DMS 273 treated with DMSO at 0.1 percent for 48 hours (cell line): ENCODE data around the gene CALN1.
"Not testable (repeated sequence)": the region's sequence is repeated elsewhere in the genome, so short reads cannot be mapped to it uniquely, and the experiment has no call there.

Source experiments
- DNase-seq: peaks from one replicate; lab custom pipeline; 2025; lab: John Stamatoyannopoulos, UW

The CALN1 gene

DNA sequence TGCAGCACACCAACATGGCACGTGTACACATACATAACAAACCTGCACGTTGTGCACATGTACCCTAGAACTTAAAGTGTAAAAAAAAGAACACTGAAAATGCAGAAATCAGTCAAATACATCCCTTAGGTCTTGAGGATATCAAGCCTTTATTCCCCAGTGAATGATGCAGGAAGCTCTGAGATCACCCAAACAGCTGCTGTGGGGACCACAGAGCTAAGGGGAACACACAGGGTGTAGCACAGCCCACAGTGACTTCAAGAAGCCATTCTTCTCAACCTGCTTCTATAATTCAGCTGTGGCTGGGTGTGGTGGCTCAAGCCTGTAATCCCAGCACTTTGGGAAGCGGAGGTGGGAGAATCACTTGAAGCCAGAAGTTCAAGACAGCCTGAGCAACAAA lies 314.9 kb downstream of the CALN1 start:
- DNase-seq, result no peak

DNA sequence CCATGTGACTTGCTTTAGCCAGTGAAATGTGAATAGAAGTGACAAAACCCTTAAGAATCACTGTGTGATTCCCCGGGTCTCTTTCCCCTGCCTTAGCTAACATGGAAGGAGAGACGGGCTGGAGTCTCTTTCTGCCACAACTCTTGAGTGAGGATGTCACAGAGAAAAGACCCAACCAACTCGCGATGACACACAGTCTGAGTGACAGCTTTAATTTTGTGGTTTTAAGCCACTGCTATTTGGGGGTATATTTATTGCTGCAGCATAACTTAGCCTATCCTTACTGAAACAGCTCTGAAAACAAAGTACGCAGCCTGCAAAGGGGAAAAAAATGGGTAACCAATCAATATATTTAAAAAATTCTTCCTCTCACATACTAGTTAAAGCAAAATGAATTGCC lies 319.4 kb downstream of the CALN1 start:
- DNase-seq, result no peak

DNA sequence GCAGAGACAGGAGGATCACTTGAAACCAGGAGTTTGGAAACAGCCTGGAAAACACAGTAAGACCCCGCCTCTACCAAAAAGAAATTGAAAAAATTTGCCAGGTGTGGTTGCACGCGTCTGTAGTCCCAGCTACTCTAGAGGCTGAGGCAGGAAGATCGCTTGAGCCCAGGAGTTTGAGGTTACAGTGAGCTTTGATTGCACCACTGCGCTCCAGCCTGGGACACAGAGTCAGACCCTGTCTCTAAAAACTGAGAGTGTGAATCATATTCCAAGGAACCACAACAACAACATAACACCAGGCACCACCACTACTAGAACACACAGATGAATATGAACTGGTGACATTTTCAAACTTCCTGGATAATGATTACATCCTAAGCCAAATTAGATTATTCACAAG lies 324.2 kb downstream of the CALN1 start:
- DNase-seq, result no peak

DNA sequence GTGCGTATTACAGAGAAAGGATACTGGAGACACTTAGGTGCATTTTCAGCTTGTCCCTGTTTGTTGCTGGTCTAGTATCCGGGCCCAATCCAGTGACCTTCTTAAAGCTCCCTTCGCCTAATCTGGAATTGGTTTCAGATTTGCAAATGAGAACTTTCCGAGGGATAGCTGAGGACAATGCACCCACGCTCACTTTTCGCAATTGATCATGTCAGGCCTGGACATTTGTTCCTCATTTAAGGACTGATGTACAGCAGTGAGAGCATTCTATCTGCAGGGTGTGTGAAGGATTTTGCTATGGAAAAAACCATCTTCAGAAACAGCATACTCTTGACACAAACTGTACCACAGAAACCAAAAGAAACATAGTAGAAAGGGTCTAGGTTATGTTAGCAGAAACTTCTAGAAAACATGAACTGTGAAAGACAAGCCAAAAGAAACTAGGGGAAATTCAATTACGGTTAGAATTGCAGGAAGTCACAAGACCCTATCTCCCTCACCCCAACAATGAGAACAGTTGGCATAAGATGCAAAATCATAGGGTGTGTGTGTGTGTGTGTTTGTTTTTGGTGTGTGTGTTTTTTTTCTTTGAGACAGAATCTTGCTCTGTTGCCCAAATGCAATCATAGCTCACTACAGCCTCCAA lies 331.1 kb downstream of the CALN1 start:
- no peak for DNase-seq

DNA sequence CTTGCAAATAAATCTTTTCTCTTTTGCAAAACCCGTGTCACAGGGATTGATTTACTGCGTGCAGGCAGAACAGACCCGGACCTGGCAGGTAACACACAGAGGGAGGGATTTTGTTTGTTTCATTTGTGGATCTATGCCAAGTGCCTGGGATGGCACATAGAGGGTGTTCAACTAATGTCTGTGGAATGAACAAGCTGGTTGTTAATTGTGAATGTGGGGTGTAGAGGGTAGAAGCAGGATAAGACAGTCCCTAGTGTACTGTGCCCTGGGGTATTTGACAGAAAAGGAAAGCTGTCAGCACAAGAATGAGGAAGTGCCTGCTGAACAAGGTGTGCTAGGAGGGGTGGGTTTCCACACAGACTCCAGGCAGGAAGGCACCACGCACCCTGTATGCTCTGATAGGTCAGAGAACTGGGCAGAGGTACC lies 331.8 kb downstream of the CALN1 start:
- DNase-seq, result no peak

DNA sequence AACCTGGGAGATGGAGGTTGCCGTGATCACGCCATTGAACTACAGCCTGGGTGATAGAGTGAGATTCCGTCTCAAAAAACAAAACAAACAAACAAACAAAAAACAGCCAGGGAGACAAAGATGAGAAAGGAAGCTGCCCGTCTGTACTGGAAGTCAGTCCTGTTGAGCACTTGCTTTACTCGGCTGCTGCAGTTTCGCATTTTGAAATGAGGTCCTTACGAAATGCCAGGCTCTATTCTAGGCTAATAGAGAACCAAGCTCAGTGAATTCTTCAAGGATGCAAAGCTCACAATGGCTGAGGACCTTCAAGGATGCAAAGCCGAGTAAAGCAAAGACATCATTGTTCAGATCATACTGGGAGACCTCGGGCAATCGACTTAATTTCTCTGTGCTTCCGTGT lies 333.3 kb downstream of the CALN1 start:
- no peak for DNase-seq

DNA sequence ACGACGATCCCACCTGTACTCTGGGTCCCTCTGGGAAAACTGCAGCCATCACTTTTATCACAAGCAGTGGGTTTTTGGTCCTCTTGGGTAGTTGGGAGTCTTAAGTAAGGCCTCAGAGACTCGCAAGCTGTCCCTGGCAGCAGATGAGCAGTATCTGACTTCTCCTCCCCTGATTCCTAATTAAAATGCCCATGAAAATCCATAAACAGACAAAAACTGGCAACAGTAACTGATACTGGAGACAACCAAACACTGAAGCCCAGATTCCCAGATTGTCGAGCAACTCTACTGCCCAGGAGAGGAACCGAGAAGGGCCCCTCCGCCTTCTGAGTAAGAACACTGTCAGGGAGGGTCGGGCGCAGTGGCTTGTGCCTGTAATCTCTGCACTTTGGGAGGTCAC lies 333.8 kb downstream of the CALN1 start:
- DNase-seq, result no peak

DNA sequence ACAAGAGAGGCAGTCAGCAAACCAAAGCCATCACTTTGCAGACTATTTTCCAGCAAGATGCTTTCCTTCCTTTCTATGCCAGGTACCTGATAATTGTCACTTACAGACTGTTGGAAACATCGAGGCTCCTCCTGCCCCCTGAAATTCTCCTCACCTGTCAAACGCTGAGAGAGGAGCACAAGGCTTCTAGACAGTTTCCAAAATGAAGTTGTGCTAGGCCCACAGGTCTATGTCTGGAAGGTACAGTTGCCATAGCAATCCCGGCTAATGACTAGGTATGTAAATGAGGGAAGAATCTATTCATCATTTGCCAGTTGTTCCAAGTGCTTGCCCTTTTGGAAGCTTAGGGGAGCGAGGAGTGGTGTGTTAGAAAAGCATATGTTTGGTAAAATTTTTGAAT lies 334.4 kb downstream of the CALN1 start:
- no peak for DNase-seq

DNA sequence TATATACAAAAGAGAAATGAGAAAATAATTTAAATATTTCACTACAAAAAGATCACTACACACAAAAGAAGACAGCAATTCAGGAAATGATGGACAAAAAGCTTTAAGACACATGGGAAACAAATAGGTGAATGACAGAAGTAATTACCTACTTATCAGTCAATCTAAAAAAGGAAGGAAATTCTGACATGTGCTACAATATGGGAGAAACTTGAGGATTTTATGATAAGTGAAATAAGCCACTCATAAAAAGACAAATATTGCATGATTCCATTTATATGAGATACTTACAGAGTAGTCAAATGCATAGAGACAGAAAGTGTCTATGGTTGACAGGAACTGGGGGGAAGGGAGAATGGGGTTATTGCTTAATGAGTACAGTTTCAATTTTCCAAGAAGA lies 339.2 kb downstream of the CALN1 start:
- DNase-seq, result no peak

DNA sequence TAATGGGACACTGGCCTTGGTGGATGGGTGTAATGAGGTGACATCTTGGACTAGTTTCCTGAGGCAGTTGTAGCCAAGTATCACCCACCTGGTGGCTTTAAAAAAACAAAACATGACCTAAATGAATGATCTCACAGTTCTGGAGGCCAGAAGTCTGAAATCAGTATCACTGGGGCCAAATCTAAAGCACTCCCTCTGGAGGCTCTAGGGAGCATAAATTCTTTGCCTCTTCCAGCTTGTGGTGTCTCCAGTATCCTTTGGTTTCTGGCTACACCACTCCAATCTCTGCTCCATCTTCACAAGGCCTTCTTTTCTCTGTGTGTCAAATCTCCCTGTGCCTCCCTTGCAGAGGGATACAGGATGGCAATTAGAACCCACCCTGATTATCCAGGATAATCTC lies 342.9 kb downstream of the CALN1 start:
- no peak for DNase-seq

DNA sequence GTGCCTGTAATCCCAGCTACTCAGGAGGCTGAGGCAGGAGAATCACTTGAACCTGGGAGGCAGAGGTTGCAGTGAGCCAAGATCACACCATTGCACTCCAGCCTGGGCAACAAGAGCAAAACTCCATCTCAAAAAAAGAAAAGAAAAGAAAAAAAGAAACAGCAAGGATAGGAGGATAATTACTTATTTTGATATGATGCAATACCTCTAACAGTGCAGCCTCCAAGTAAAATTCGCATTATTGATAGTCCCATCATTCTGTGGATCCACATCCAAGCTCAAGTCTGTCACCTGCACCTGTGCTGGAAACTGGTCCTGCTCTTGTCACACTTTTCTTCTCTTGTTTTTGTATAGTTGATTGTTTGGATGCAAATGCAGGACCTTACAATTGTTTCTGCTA lies 346.4 kb downstream of the CALN1 start:
- DNase-seq, result not testable (repeated sequence)

DNA sequence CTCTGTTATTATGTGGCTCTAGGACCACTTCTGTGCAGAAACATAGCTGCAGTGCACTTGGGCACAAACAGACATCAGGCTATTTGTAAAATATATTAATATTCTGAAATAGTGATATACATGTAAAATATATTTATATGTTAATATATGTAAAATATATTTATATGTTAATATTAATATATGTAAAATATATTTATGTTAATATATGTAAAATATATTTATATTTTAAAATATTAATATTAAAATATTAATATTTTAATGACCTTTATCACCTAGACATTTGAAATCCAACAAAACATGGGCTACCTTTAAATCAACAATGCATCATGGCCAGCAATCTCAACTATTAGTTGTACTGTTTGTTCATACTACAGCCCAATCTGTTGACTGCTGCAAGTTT lies 347.2 kb downstream of the CALN1 start:
- no peak for DNase-seq

DNA sequence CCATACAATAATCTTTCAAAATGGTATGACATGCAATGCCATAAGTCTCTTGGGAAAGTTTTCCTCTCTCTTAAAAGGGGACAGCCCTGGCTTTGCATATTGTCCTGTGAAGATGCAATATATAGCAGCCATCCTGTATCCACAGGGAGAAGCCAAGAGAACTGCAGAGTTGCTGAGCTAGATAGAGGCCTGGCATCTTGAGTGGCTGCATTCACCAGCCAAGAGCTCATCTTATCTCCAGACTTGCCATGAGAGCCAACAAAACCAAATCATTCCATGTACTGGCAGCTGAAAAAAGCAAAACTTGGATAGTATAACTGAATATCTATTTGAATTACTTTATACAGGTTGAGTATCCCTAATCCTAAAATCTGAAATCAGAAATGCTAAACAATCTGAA lies 348.8 kb downstream of the CALN1 start:
- DNase-seq, result no peak

DNA sequence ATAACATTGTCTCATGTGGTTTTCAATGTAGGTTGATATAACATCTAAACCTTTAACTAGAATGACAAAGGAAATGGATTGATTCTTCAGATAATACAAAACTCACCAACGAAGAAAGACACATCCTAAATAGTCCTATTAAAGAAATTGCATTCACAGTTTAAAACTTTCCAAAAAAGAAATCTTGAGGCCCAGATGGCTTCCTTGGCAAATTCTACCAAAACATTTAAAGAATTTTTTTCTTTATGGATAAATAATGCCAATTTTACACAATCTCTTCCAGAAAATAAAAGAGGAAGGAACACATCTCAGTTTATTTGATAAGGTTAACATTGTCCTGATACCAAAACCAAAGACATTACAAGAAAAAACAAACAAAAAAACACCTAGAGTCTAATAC lies 349.5 kb downstream of the CALN1 start:
- DNase-seq, result no peak

DNA sequence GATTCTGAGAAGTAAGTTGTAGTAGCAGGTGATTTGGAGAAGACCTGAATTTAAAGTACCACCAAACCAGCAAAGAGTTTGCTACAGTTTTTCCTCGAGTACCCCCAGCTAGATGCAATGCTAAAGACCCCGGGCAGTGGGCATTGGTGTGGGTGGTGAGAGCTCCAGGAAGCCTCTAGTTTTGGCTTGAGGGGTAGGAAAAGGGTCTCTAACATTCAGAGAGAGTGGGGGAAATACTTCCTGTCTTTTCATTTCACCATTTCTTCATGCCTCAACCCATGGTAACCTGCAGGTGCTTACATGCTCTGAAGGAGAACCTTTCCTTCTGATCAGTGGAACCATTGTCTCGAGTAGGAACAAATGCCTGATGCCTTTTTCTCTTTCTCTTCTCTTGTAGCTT lies 352.2 kb downstream of the CALN1 start:
- no peak for DNase-seq

DNA sequence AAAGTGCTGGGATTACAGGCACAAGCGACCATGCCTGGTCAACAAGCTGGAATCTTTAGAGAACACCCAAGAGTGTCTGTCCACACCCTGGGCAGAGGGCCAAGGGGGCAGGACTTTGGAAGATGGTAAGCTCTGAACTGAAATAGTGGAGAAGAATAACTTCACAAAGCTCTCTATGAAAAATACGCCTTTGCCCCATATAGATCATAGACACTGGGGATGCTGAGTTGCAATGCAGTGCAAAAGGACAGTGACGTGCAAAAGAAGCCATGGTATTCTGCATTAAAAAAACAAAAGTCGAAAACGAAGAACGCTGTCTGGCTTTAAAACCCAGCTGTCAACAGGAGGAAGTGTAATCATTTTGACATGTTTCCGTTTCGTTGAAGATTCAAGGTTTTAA lies 353.6 kb downstream of the CALN1 start:
- no peak for DNase-seq

DNA sequence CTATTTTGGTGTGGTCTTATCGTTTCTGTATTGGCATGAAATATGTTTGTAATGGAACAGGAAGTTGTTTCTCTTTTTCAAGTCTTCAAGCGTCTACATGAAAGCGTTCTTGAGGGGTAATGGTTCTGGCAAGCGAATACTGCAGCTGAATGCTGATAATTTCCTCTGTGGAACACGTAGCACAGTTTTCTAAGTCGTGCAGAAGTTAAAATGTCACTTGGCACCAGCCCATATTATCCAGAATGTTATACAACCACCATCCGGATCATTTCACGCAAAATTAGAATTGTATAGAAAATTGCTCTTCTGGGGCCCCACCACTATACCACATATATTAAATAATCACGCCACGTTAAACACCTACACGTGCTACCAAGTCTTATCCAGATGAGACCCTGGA lies 354.3 kb downstream of the CALN1 start:
- DNase-seq, result no peak

DNA sequence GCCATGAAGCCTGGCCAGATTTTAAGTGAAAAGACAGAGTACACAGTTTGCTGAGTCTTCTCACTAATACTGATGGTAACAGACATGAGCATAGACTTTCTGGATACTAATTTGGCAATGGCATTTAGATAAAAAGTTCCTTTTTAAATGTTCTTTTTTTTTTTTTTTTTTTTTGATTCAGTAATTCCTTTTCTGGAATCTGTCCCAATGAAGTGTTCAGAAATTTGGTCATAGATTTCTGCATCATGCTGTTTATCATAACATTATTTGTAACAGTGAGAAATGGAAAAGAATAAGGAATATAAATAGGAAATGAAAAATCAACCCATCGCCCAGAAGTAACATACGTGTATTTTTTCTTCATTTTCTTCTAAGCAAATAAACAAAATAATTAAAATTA lies 354.9 kb downstream of the CALN1 start:
- DNase-seq, result no peak

DNA sequence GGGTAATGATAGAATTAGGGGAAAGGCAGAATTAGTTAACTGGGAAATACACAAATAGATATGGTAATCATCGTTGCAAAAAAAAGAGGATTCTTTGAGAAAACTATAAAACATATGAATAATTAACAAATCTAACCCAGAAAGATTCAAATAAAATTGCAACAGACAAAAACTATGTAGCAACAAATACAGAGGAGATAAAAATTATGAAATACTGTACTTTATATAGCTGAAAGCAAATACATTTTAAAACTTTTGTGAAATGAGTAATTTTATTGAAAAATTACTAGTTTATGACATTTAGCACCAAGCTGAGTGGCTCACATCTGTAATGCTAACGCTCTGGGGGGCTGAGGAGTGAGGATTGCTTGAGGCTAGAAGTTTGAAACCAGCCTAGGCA lies 356.7 kb downstream of the CALN1 start:
- no peak for DNase-seq

DNA sequence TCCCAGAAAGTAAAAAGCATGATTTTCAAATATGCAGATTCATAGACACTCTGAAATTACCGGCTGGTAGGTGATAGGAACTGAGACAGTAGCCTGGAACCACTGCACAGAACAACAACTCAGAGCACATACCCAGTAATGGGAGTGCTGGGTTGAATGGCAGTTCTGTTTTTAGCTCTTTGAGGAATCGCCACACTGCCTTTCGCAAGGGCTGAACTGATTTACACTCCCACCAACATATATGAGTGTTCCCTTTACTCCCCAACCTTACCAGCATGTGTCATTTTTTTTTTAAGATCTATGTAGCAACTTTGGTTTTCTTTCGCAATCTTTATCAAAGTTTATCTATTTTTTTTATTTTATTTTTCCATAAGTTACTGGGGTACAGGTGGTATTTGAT lies 358.8 kb downstream of the CALN1 start:
- DNase-seq, result no peak

DNA sequence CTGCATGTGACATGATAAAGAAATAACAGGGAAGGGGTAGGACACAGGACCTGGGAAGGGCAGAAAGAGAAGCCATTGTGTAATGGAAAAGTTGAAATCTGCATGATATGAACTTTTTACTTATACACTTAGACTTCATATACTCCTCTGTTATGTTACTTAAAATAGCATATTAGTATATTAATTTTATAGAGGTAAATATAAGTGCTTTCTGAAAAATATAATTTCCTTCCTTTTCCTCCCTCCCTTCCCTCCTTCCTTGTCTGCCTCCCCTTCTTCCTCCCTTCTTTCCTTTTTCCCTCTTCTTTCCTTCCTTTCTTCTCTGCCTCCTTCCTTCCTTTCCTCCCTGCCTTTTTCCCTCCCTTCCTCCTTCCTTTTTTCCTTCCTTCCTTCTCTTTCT lies 363.7 kb downstream of the CALN1 start:
- no peak for DNase-seq

DNA sequence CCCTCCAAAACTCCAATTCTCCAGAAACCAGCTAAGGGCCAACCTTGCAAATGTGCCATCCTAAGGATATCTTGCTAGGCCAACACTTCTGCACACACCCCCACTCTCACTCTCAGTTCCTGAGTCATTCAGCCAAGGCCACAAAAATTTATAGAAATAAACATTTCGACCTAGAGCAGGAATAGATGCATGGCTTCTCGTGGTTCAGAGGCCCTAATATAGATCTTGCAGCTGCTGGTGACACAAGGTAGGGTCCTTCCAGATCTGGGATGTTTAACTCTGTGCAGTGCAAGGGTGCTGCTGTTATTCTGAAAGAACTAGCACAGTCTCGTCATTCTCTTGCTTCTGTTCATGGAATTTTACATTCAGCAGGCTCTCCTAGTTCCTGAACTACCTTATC lies 369.3 kb downstream of the CALN1 start:
- no peak for DNase-seq

DNA sequence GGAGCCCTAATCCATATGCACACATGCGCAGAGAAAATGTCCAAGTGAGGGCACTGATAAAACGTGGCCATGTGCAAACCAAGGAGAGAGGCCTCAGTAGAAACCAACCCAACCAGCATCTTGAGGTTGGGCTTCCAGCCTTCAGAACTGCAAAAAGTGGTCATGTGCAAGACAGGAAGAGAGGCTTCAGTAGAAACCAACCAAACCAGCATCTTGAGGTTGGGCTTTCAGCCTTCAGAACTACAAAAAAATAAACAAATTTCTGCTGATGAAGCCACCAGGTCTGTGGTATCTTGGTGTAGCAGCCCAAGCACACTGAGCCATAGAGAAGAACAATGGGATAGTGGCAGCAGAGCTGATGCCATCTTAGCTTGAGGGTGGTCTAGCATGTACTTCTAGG lies 371.5 kb downstream of the CALN1 start:
- no peak for DNase-seq

DNA sequence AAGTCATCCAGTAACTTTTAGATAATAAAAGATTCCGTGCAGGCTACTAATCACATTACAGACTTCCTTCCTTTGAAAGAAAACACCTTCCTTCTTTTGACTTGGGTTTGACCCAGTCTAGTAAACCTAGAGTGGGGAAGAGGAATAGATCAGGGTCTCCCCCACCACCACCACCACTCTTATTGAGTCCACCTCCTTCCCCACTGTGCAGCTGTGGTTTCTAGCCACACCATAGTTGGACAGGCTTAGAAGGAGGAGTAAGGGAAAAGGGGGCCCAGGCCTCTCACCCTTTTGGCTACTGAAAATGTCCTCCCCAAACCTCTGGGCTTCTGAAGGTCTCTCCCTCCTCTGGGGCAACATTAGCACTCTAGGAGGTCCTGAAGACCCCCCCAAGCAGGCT lies 372.7 kb downstream of the CALN1 start:
- no peak for DNase-seq
